Measurements from ENCODE around the gene DEPDC7. TPM values are rescaled to one million over a fixed set of nuclear protein-coding genes. Genes with fewer than 3 reads are reported as not detected.

Gene DEPDC7
- total RNA-seq = 2.7 and 3.1 TPM in 2 replicates

DNA sequence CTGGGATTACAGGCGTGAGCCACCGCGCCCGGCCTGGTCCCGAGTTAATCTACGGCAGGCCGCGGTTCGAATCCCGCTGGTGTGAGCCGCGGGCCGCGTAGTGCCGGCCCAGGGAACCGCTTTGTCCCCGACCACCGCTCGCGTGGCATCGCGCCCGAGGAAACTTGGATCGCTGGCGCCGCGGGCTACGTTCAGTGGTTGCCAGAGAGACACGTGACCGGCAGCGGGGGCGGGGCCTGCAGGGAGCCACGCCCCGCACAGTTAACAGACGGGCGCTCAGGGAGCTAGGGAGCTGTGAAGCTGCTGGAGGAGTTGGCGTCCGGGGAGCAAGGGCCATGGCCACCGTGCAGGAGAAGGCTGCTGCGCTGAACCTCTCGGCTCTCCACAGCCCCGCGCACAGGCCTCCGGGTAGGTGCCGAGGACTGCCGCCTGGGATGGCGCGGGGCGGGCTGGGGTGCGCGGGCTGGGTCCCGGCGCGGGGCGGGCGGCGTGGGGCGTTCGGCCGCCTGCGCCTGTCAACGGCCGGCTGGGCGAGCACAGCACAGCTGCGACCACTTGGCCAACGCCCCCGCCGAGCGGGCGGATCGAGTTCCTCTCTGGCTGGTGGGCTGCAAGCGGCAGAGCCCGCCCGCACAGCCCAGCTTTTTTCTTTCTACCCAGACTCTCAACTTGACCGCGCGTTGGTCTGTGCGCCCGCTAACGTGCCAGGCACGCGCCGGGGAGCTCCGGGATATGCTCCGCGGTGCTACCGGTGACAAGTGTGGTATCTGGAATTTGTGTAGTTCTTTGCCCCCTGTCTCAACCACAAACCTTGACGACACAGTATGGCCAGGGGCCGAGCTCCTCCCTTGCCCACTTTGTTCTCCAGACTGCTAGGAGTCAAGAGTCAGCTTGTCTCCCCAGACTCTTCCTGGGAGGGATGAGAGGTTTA, at the start of gene DEPDC7:
DEPDC7 (plus strand) TSS at position 258 of the 931 bp plus-strand sequence; CDS start at position 336, 78 bp downstream.

GRCh38 chr11:33039274-33040032, 23.8 kb downstream of the DEPDC7 start, which contains the start of gene TCP11L1:
Gene TCP11L1, plus strand, starts transcription at chr11:33039572. Its CDS starts 4,202 bp downstream, at chr11:33043774.

Other genes starting within 250 kb of the DEPDC7 start
- under 0.01 and 0.14 TPM in 2 replicates for gene CCDC73, start 221.2 kb upstream of the DEPDC7 start, total RNA-seq
- gene PRRG4, start 186.0 kb upstream of the DEPDC7 start, total RNA-seq = 9.9 and 27.9 TPM in 2 replicates
- gene QSER1, start 123.1 kb upstream of the DEPDC7 start, total RNA-seq = 19.8 and 37.1 TPM in 2 replicates
- gene TCP11L1, start 23.7 kb downstream of the DEPDC7 start, total RNA-seq = 17.1 and 19.9 TPM in 2 replicates
- 28.0 and 31.5 TPM in 2 replicates for gene CSTF3, start 145.6 kb downstream of the DEPDC7 start, total RNA-seq
- 98.8 and 136 TPM in 2 replicates for gene HIPK3, start 241.5 kb downstream of the DEPDC7 start, total RNA-seq